Subcutaneous adipose tissue (tissue), 4 donors: ENCODE data around the gene MAT2A. TPM values are rescaled to one million over a fixed set of nuclear protein-coding genes. Genes with fewer than 3 reads are reported as not detected.

Experiments used
- CTCF ChIP-seq: fragments of 450-650 bp; IDR thresholded peaks from one replicate; pipeline ENCODE4 v1.5.1; 2016; ENCODE audit warnings: low read depth, mild to moderate bottlenecking, control low read depth, antibody characterized with exemption, moderate library complexity
- total RNA-seq, 4 donors: library from RNA; depleted of rRNA; stranded (reverse); fragments of >200 nt; gene quantifications; one replicate each; pipeline ENCODE4 v1.1.0, GENCODE V29; 2016

The MAT2A gene
- total RNA-seq, 4 donors from 2014 or later, result 181 to 259 (median 219) TPM

- no peak for TF ChIP-seq CTCF
Measured at GRCh38 chr2:85584857-85585780, 46.2 kb downstream of the MAT2A start.

GRCh38 chr2:85585781-85586105, 46.8 kb downstream of the MAT2A start:
- no peak for TF ChIP-seq CTCF

- no peak for TF ChIP-seq CTCF
Measured at GRCh38 chr2:85588236-85588635, 49.3 kb downstream of the MAT2A start.

GRCh38 chr2:85588645-85589044, 49.7 kb downstream of the MAT2A start:
- no peak for TF ChIP-seq CTCF

GRCh38 chr2:85589181-85589580, 50.2 kb downstream of the MAT2A start:
- no peak for TF ChIP-seq CTCF

- TF ChIP-seq CTCF, result no peak
Measured at GRCh38 chr2:85589982-85590791, 51.2 kb downstream of the MAT2A start.

- TF ChIP-seq CTCF, result no peak
Measured at GRCh38 chr2:85590950-85591349, 52.0 kb downstream of the MAT2A start.
